Measurements from ENCODE around the gene MAPK10. TPM values are rescaled to one million over a fixed set of nuclear protein-coding genes. Genes with fewer than 3 reads are reported as not detected.
A peak's percentile ranks its signal among the peaks of the same experiment; 100 is the strongest.

MAPK10 gene
- 11.6 and 13.7 TPM in 2 replicates for total RNA-seq (2014; rRNA removed; shearing (Covaris generic))

DNA sequence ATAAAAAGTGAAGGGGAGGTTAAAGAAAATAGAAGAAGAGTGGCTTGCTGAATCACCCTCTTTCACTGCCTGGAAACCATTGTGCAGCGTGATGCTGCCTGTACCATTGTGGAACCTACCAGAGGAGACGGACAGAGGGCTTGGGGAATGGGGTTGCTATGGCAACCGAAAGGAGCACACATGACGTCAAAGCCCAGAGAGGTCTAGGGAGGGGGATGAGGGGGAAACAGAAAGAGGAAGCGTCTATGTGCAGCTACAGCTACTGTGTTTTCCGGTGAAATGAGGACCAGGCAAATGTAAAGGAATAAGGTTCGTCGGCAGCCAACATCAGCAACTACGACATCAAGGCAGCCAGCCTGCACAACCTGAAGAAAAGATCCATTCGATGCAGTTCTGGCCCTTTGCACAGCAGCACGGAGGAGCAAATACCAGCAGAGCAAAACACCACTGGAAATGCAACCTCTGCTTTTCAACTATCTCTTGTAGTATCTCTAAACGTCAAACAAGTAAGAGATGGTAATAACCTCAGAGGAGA, at the start of gene MAPK10:
MAPK10 (minus strand) TSS at position 110 of the 535 bp plus-strand sequence.
- Histone ChIP-seq H3K4me3 (ENCODE audit: insufficient read depth, low read depth, low read length) (peak within 1 kb of the TSS; percentile 8; the same call in 1 of the 2 replicates), H3K27me3 (ENCODE audit: control insufficient read depth, insufficient read depth, low read length) (no peaks in the 10 kb centered on the region), H3K36me3 (replicated peaks; ENCODE audit: control insufficient read depth, insufficient read depth, low read length) (no peaks in the 10 kb centered on the region)
- peak; percentile 54 for DNase-seq

DNA sequence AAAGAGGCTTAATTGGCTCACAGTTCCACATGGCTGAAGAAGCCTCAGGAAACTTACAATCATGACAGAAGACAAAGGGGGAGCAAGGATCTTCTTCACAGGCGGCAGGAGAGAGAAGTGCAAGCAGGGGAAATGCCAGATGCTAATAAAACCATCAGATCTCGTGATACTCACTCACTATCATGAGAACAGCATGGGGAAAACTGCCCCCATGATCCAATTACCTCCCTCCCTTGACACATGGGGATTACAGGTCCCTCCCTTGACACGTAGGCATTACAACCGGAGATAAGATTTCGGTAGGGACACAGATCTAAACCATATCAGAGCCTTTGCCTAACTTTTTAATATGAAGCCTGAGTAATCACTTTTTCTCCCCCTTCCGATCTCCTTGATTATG, 43.7 kb upstream of the MAPK10 start:
- Histone ChIP-seq H3K4me3 (ENCODE audit: insufficient read depth, low read depth, low read length) (no peak overlapping the region), H3K36me3 (replicated peaks; ENCODE audit: control insufficient read depth, insufficient read depth, low read length) (no peaks in the 10 kb centered on the region), H3K27me3 (ENCODE audit: control insufficient read depth, insufficient read depth, low read length) (no peaks in the 10 kb centered on the region)
- DNase-seq, result no peak

DNA sequence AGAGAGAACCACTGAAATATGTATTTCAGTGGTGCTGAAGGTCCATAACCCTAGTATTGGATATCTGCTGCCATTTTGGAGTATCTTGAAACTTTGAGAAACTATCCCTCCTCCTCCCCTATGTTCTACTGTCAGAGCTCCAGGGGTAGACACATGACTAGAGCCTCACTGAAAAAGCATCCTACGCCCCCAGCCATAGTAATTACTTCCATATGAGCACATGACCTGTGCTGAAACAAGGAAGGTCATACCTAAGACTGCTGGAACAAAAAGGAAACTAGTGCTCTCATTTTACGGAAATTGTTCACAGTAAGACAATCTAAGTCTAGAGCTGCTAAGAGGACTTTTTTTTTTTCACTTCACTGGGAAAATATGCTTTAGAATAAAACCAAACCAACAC, 42.0 kb upstream of the MAPK10 start:
- Histone ChIP-seq H3K36me3 (replicated peaks; ENCODE audit: control insufficient read depth, insufficient read depth, low read length) (no peaks in the 10 kb centered on the region), H3K27me3 (ENCODE audit: control insufficient read depth, insufficient read depth, low read length) (no peaks in the 10 kb centered on the region), H3K4me3 (ENCODE audit: insufficient read depth, low read depth, low read length) (no peak overlapping the region)
- DNase-seq, result no peak

DNA sequence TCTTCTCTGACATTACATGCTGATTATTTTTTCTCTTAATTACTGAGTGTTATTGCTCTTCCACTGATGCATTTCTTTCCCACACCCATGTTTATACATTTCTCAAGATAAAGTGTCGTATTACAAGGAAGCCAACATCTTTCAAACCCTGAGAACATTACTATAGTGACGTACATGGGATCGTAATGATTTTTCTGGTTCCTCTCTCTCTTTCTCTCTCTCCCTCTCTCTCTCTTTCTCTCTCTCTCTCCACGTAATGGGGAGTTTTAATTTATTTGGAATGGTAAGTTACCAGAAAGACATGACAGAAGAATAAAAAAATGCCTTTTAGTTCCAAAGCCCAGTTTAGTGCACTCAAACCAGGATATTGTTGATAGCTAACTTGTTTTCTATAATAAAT, 40.4 kb upstream of the MAPK10 start:
- H3K36me3 ChIP-seq (replicated peaks; ENCODE audit: control insufficient read depth, insufficient read depth, low read length), result no peaks in the 10 kb centered on the region
- no peak for DNase-seq
- H3K4me3 ChIP-seq (ENCODE audit: insufficient read depth, low read depth, low read length), result no peak overlapping the region
- no peaks in the 10 kb centered on the region for H3K27me3 ChIP-seq (ENCODE audit: control insufficient read depth, insufficient read depth, low read length)

DNA sequence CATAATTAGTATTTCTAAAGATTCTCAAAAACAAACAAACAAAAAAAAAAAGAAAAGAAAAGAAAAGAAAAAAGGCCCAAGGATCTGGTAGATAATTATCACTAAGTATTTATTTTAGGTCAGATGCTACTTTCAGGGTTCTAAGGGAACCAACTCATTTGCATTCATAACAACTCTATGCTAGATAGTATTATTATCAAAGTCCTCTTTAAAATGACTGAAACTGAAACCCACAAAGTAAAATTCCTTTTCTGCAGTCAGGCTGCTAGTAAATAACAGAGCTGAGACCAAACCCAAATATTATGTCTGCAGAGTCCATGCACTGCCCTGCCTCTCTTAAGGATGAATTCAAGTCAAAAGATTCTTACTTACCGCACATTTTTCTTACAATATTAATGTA, 38.3 kb upstream of the MAPK10 start:
- Histone ChIP-seq H3K27me3 (ENCODE audit: control insufficient read depth, insufficient read depth, low read length) (no peaks in the 10 kb centered on the region), H3K36me3 (replicated peaks; ENCODE audit: control insufficient read depth, insufficient read depth, low read length) (no peaks in the 10 kb centered on the region), H3K4me3 (ENCODE audit: insufficient read depth, low read depth, low read length) (no peak overlapping the region)
- no peak for DNase-seq

DNA sequence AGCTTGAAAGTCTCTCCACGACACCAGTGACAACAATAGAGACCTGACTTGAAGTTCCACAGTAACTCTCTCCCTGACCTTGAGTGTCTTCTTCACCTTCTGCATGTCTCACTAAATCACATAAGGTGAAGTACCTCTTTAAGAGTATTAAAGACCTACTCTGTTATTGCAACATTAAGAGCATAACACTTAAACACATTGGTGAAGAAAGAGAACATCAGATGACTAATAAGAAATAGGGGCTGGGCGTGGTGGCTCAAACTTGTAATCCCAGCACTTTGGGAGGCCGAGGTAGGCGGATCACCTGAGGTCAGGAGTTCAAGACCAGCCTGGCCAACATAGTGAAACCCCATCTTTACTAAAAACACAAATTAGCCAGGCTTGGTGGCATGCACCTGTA, 33.9 kb upstream of the MAPK10 start:
- Histone ChIP-seq H3K36me3 (replicated peaks; ENCODE audit: control insufficient read depth, insufficient read depth, low read length) (no peaks in the 10 kb centered on the region), H3K27me3 (ENCODE audit: control insufficient read depth, insufficient read depth, low read length) (no peaks in the 10 kb centered on the region), H3K4me3 (ENCODE audit: insufficient read depth, low read depth, low read length) (no peak overlapping the region)
- no peak for DNase-seq

DNA sequence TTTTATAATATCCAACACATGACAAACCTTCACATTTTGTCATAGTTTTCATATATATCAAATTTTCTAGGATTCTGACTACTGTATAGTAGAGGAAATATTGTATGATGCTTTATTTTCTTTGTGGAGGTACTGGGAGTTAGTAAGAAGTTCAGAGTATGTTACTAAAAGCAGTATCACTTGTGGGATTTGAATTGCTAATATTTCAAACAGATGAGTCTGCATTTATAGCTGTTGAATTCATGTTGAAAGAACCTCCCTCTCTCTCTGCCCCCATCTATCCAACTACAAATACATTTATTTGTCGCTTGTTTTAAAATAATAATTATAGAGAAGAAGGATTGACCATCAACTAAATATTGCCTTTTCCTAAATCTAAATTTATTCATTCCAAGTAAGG, 29.8 kb upstream of the MAPK10 start:
- H3K27me3 ChIP-seq (ENCODE audit: control insufficient read depth, insufficient read depth, low read length), result no peaks in the 10 kb centered on the region
- no peak overlapping the region for H3K4me3 ChIP-seq (ENCODE audit: insufficient read depth, low read depth, low read length)
- no peak for DNase-seq
- H3K36me3 ChIP-seq (replicated peaks; ENCODE audit: control insufficient read depth, insufficient read depth, low read length), result no peaks in the 10 kb centered on the region

DNA sequence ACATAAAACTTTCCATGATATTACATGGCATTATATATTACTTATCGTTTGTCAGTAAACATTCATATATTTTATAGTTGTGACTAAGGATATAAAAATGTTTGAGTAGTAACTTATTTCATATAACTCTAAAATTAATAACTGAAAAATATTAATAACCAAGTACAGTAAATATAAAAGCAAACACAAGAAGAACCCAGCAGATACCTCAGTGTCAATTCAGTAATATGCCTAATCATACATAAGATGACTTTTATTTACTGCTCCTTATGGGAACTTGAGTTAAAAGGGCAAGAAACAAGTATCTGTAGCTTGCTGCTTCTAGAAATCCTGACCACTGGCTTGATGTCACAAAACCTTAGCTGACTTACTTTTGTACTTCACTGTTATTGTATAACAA, 28.4 kb upstream of the MAPK10 start:
- no peaks in the 10 kb centered on the region for H3K27me3 ChIP-seq (ENCODE audit: control insufficient read depth, insufficient read depth, low read length)
- no peak for DNase-seq
- H3K36me3 ChIP-seq (replicated peaks; ENCODE audit: control insufficient read depth, insufficient read depth, low read length), result no peaks in the 10 kb centered on the region
- H3K4me3 ChIP-seq (ENCODE audit: insufficient read depth, low read depth, low read length), result no peak overlapping the region

DNA sequence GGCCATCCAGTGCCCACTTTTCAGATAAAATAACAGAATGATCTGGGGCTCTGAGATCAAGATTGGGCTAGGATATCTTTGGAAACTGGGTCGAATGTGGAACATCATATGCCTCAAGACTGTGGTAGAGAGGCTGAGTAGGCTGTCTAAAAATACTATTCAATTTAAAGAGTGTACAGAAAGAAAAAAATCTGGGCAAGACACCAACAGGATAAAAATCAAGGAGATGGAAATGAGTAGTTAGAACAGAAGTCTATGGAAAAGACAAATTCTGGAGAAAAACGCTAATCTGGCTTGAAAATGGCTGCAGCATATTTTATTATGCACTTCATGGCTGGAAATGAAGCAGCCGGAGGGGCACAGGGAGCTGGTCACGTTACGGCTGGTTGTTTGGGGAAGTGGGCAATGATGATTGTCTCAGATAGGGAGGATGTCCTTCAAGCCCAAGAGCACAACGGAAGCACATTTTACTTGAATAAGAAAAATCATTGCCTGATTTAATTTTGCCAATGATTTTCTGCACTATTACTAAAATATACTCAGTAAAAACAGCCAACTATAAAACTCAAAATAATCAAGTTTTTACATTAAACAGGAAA, 27.1 kb upstream of the MAPK10 start:
- H3K4me3 ChIP-seq (ENCODE audit: insufficient read depth, low read depth, low read length), result no peak overlapping the region
- no peak for DNase-seq
- no peaks in the 10 kb centered on the region for H3K36me3 ChIP-seq (replicated peaks; ENCODE audit: control insufficient read depth, insufficient read depth, low read length)
- H3K27me3 ChIP-seq (ENCODE audit: control insufficient read depth, insufficient read depth, low read length), result no peaks in the 10 kb centered on the region

DNA sequence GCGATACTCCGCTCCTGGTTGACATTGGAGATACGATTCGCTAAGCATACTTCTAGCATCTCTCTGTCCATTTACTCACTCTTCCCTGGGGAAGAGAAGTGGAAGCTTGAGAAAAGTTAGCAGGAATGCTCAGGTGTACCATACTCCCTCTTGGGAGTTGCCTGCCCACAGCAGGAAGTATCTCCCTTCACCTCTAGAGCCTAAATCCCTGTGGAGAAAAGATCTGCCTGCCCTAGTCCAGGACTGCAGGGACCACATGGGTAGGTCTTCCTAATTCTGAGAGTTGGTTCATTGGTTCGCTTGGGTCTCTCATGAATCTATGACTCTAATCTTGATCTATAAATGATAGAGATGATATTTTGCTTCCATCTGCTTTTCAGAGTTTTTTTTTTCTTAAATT, 26.3 kb upstream of the MAPK10 start:
- H3K27me3 ChIP-seq (ENCODE audit: control insufficient read depth, insufficient read depth, low read length), result no peaks in the 10 kb centered on the region
- no peak for DNase-seq
- no peaks in the 10 kb centered on the region for H3K36me3 ChIP-seq (replicated peaks; ENCODE audit: control insufficient read depth, insufficient read depth, low read length)
- no peak overlapping the region for H3K4me3 ChIP-seq (ENCODE audit: insufficient read depth, low read depth, low read length)

DNA sequence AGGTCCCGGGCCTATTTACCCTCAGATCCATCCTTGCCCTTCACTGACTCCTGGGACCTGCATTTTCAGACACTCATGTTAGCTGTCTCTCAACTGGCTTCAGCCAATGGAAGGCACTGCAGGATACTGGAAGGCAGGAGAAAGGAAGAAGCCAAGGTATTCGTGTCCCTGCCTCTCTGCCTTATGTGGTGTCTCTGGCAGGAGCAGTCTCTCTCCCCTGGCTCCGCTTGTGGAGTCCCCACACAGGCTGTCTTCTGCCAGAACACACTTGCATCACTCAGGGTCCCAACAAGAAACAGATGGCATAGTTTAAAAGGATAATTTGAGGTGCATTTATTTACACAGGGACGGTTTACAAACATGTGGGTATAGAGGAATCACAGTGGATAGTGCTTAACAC, 21.6 kb upstream of the MAPK10 start:
- DNase-seq, result no peak
- no peak overlapping the region for H3K4me3 ChIP-seq (ENCODE audit: insufficient read depth, low read depth, low read length)
- H3K27me3 ChIP-seq (ENCODE audit: control insufficient read depth, insufficient read depth, low read length), result no peaks in the 10 kb centered on the region
- H3K36me3 ChIP-seq (replicated peaks; ENCODE audit: control insufficient read depth, insufficient read depth, low read length), result no peaks in the 10 kb centered on the region

DNA sequence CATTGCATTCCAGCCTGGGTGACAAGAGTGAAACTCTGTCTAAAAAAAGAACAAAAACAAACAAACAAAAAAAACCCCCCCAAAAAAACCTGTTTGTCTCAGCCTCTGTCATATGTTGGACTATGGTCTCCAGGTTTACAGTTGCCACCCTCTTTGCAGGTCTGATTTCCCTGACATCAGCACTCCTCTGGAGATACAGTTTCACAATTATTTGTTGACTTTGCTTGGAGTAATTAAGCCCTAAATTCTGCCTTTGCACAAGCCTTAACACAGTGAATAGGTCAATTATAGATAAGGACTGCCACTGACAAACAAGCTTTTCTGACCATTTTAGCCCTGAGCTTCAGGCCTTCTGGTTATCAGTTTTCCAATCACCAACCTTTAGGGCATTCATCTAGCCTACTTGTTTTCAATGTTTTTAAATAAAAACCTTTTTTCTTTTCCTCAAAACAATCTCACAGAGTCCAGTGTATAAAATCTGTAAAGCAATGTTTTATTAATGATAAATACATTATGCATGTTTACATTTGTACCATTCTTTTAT, 20.4 kb upstream of the MAPK10 start:
- no peak for DNase-seq
- no peaks in the 10 kb centered on the region for H3K36me3 ChIP-seq (replicated peaks; ENCODE audit: control insufficient read depth, insufficient read depth, low read length)
- H3K4me3 ChIP-seq (ENCODE audit: insufficient read depth, low read depth, low read length), result no peak overlapping the region
- no peaks in the 10 kb centered on the region for H3K27me3 ChIP-seq (ENCODE audit: control insufficient read depth, insufficient read depth, low read length)

DNA sequence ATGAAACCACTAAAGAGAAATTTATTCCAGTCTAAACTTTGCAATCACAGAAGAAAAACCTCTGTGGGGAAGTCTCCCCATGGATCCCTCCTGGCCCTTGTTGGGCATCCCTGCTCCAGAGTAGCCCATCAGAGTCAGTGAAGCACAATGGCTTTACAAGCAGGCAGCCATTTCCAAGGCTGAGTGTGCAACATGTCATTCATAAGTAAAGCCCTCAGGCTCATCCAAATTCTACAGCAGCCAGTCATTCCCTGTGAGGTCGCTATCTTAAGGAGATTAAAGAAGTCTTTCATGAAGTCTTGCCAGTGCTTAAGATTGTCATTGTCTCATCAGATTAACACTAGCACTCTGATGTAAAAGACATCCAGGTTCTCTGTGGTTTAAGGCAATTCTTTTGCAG, 17.0 kb upstream of the MAPK10 start:
- H3K4me3 ChIP-seq (ENCODE audit: insufficient read depth, low read depth, low read length), result no peak overlapping the region
- DNase-seq, result no peak
- H3K36me3 ChIP-seq (replicated peaks; ENCODE audit: control insufficient read depth, insufficient read depth, low read length), result no peaks in the 10 kb centered on the region
- H3K27me3 ChIP-seq (ENCODE audit: control insufficient read depth, insufficient read depth, low read length), result no peaks in the 10 kb centered on the region

DNA sequence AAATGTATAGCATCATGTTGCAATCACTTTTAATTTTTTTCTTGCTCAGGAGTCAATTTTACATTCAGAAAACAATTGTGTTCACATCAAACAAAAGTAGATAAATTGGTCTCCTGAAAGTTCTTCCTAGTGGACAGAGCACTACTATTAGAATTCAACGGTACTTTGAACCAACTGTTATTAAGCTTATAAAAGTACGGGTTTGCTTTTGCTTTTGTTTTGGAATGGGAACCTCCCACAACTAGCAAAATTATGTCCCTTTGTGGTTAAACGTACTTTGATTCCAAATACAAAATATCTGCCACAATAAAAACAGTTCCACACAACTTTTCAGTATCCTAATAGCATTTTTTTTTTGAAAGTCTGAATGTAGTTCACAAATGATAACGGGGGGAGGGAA, 8.6 kb upstream of the MAPK10 start:
- DNase-seq, result no peak
- H3K27me3 ChIP-seq (ENCODE audit: control insufficient read depth, insufficient read depth, low read length), result no peaks in the 10 kb centered on the region
- H3K36me3 ChIP-seq (replicated peaks; ENCODE audit: control insufficient read depth, insufficient read depth, low read length), result no peaks in the 10 kb centered on the region
- no peak overlapping the region for H3K4me3 ChIP-seq (ENCODE audit: insufficient read depth, low read depth, low read length)

DNA sequence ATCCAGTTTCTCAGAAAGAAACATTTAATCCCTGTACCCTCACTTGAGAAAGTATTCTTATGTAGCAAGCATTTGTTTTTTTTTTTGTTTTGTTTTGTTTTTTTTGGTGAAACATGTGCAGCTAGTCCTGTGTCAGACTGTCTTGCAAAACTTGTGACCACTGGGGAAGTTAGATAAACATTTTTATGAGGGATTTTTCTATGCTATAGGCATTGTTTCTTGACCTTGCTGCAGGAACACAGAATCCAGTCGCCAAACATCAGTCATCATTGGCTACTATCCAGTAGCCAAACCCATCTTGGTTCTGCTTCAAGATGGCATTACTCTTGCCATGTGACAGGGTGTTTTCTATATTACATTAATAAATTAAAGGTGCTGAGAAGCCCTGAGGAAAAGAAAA, 7.7 kb upstream of the MAPK10 start:
- Histone ChIP-seq H3K36me3 (replicated peaks; ENCODE audit: control insufficient read depth, insufficient read depth, low read length) (no peaks in the 10 kb centered on the region), H3K4me3 (ENCODE audit: insufficient read depth, low read depth, low read length) (no peak overlapping the region), H3K27me3 (ENCODE audit: control insufficient read depth, insufficient read depth, low read length) (no peaks in the 10 kb centered on the region)
- DNase-seq, result no peak

DNA sequence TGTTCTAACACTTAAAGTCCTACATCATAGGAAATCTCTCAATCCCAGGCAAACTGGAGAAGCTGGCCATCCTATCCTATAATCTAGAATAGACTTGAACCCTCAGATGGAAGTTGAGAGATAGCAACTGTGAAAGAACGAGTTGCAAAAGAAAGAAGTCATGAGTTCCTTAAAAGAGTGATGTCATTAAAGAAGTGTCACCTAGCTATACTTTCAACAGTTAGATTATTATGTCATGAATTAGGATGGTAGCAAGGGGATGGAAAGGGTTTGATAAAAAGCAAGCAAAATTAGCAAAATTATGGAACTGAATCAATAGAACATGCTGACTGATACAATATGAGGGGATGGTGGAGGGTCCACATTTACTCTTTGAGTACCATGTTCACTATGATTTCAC, 7.1 kb upstream of the MAPK10 start:
- DNase-seq, result no peak
- Histone ChIP-seq H3K27me3 (ENCODE audit: control insufficient read depth, insufficient read depth, low read length) (no peaks in the 10 kb centered on the region), H3K36me3 (replicated peaks; ENCODE audit: control insufficient read depth, insufficient read depth, low read length) (no peaks in the 10 kb centered on the region), H3K4me3 (ENCODE audit: insufficient read depth, low read depth, low read length) (no peak overlapping the region)
